Measurements from ENCODE around the gene FNIP2. TPM values are rescaled to one million over a fixed set of nuclear protein-coding genes. Genes with fewer than 3 reads are reported as not detected.

Gene FNIP2
- total RNA-seq, 1 experiment from 2014 or later: 5.2 TPM

DNA sequence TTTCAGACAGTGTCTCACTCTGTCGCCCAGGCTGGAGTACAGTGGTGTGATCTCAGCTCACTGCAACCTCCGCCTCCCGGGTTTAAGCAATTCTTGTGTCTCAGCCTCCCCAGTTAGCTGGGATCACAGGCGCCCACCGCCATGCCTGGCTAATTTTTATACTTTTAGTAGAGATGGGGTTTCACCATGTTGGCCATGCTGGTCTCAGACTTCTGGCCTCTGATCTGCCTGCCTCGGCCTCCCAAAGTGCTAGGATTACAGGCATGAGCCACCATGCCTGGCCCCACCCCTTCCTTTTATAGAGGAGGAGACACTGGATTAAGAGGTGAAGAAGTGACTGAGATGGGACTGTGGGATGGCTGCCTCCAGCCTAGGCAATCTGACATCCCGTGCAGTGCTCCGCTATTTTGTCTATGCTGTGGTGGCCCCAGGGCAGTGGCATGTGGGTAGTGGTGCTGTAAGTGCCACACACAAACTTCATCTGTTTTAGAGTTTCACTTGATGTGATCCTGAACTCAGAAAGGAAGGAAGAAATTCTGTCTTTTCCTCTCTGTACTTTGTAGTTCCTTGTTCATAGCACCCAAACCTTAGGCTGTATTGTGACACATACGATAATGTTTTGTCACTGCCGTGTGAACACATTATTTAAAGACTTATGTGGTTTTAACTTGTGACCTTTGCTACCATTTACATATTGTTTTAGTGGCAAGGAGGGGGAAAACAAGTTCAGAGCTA lies 48.9 kb downstream of the FNIP2 start:
- intact Hi-C loops (cut with micrococcal nuclease): no loop called here
- no peaks in the 10 kb centered on the region for H3F3A ChIP-seq (ENCODE audit: low read length, unreplicated experiment)
- H3K4me1 ChIP-seq (ENCODE audit: insufficient read depth, low read length): peaks cover 24% of the 10 kb centered on the region
- TF ChIP-seq EZH2phosphoT487 (IDR thresholded peaks at IDR 0.05; ENCODE audit: borderline replicate concordance, low read length) (no peak), EZH2 (IDR thresholded peaks at IDR 0.05; ENCODE audit: low read length, unreplicated experiment) (no peak)
- TF ChIP-seq, protein P1, sequence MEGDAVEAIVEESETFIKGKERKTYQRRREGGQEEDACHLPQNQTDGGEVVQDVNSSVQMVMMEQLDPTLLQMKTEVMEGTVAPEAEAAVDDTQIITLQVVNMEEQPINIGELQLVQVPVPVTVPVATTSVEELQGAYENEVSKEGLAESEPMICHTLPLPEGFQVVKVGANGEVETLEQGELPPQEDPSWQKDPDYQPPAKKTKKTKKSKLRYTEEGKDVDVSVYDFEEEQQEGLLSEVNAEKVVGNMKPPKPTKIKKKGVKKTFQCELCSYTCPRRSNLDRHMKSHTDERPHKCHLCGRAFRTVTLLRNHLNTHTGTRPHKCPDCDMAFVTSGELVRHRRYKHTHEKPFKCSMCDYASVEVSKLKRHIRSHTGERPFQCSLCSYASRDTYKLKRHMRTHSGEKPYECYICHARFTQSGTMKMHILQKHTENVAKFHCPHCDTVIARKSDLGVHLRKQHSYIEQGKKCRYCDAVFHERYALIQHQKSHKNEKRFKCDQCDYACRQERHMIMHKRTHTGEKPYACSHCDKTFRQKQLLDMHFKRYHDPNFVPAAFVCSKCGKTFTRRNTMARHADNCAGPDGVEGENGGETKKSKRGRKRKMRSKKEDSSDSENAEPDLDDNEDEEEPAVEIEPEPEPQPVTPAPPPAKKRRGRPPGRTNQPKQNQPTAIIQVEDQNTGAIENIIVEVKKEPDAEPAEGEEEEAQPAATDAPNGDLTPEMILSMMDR (conservative IDR thresholded peaks at IDR 0.05; ENCODE audit: low read depth, low read length): no peak
- BruUV-seq (replicated peaks): no TSS peak
- CTCF ChIA-PET: no interaction called here
- H4K20me1 ChIP-seq (ENCODE audit: low read length): no peaks in the 10 kb centered on the region
- no peak overlapping the region for H3K4me3 ChIP-seq (ENCODE audit: low read length)
- H3K36me3 ChIP-seq (ENCODE audit: low read depth, low read length): no peaks in the 10 kb centered on the region
- H3K27ac ChIP-seq (ENCODE audit: low read length): peak overlapping the region; percentile 49; the same call in 1 of the 2 replicates
- DNase-seq (no peak), ATAC-seq (no peak; the same call in 1 of the 2 replicates)
- POLR2A ChIA-PET (ENCODE audit: unreplicated experiment): no interaction called here
- H3K79me2 ChIP-seq (ENCODE audit: low read length): no peaks in the 10 kb centered on the region
- 0 out of 2 replicates have a peak overlapping the region, but pooled peaks have one; percentile 13 for H3K4me2 ChIP-seq (ENCODE audit: low read length)
- no peaks in the 10 kb centered on the region for H3K9me2 ChIP-seq (replicated peaks; ENCODE audit: low read length)
- no peaks in the 10 kb centered on the region for H3K9me3 ChIP-seq (ENCODE audit: low read length)
- no peak overlapping the region; the same call in 1 of the 2 replicates for H3K9ac ChIP-seq (ENCODE audit: low read length)
- no peak overlapping the region for H2AFZ ChIP-seq (ENCODE audit: low read length)
- H3K27me3 ChIP-seq (ENCODE audit: low read length): no peaks in the 10 kb centered on the region

DNA sequence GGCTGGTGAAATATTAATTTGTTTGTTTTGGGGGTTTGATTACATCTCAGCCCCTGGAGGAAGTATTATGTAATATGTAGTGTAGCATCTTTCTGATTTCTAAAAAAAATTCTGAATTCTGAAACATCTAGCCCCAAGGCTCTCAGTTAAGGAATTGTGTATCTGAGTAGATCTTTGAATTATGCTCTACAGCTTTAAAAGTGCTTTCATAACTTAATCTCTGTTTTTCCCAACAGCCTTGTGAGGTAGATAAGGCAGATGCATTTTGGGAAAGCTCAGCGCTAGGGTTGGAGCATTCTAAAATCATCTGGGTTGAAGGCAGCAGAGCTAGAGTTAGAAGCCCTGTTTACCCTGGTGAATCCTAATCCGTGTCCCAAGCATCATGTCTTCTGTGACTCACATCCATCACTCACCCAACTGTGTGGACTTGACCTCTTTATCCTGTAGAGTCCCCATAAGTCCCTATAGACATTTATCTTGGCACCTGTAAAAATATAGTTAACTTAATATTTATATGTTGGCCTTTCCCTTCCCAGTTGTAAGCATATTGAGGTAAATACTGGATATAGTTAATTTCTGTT lies 49.8 kb downstream of the FNIP2 start:
- intact Hi-C loops (cut with micrococcal nuclease): no loop called here
- no peaks in the 10 kb centered on the region for H3K79me2 ChIP-seq (ENCODE audit: low read length)

More for the DNA sequence above, 49.8 kb downstream of the FNIP2 start:
- DNase-seq: no peak
- no peaks in the 10 kb centered on the region for H3K36me3 ChIP-seq (ENCODE audit: low read depth, low read length)
- no peaks in the 10 kb centered on the region for H3K27me3 ChIP-seq (ENCODE audit: low read length)
- no peak overlapping the region for H3K4me3 ChIP-seq (ENCODE audit: low read length)
- H3K27ac ChIP-seq (ENCODE audit: low read length): no peak overlapping the region
- no peaks in the 10 kb centered on the region for H3K9me3 ChIP-seq (ENCODE audit: low read length)
- ChIA-PET POLR2A (ENCODE audit: unreplicated experiment) (no interaction called here), CTCF (no interaction called here)
- no peak overlapping the region for H3K9ac ChIP-seq (ENCODE audit: low read length)
- TF ChIP-seq, protein P1 (conservative IDR thresholded peaks at IDR 0.05; ENCODE audit: low read depth, low read length): no peak
- TF ChIP-seq EZH2 (IDR thresholded peaks at IDR 0.05; ENCODE audit: low read length, unreplicated experiment): no peak
- no peak for TF ChIP-seq EZH2phosphoT487 (IDR thresholded peaks at IDR 0.05; ENCODE audit: borderline replicate concordance, low read length)
- no peak for ATAC-seq
- H3K4me1 ChIP-seq (ENCODE audit: insufficient read depth, low read length): peaks cover 24% of the 10 kb centered on the region
- no peaks in the 10 kb centered on the region for H3F3A ChIP-seq (ENCODE audit: low read length, unreplicated experiment)
- BruUV-seq (replicated peaks): no TSS peak
- H3K9me2 ChIP-seq (replicated peaks; ENCODE audit: low read length): no peaks in the 10 kb centered on the region
- H2AFZ ChIP-seq (ENCODE audit: low read length): no peak overlapping the region
- H4K20me1 ChIP-seq (ENCODE audit: low read length): no peaks in the 10 kb centered on the region
- H3K4me2 ChIP-seq (ENCODE audit: low read length): no peak overlapping the region

Data from PC-3 (cell line).